Adrenal gland (tissue), 12 donors: ENCODE data around the gene MXRA7. TPM values are rescaled to one million over a fixed set of nuclear protein-coding genes. Genes with fewer than 3 reads are reported as not detected.

Experiments used
- DNase-seq, 7 donors: peaks; one replicate each; pipeline ENCODE4 v3.0.0-alpha.2; 2019 to 2020
- H3K27ac ChIP-seq, 5 donors: fragments of 200-600 bp; sonication (generic) in 4 of 5; 1 replicate in 3 of 5; 2 replicates in 2 of 5; pipeline versions ENCODE4 v1.5.1 to v1.8.0; 2016 to 2020; ENCODE audit warnings: mild to moderate bottlenecking in 1 of 5
- H3K27me3 ChIP-seq: fragments of 200-600 bp; 2 replicates; pipeline ENCODE4 v1.8.0; 2021
- H3K36me3 ChIP-seq, 2 donors: fragments of 200-600 bp; replicated peaks in 1 of 2; 1 replicate in 1 of 2; 2 replicates in 1 of 2; pipeline versions ENCODE4 v1.5.1 to v1.8.0; 2018 to 2022
- H3K4me1 ChIP-seq, 2 donors: fragments of 200-600 bp; replicated peaks in 1 of 2; 1 replicate in 1 of 2; 2 replicates in 1 of 2; pipeline versions ENCODE4 v1.5.1 to v1.8.0; 2018 to 2021
- H3K4me3 ChIP-seq, 4 donors: fragments of 200-600 bp; sonication (generic) in 3 of 4; one replicate each; pipeline ENCODE4 v1.5.1; 2016 to 2018
- H3K9me3 ChIP-seq, 3 donors: fragments of 200-600 bp; sonication (generic) in 1 of 3; replicated peaks in 1 of 3; 1 replicate in 2 of 3; 2 replicates in 1 of 3; pipeline versions ENCODE4 v1.5.1 to v1.8.0; 2016 to 2021
- POLR2A ChIP-seq, 2 donors: fragments of 450-650 bp; IDR thresholded peaks; one replicate each; pipeline ENCODE4 v1.6.1; 2017; ENCODE audit warnings: antibody characterized with exemption in 2 of 2, mild to moderate bottlenecking in 2 of 2, moderate library complexity in 1 of 2
- WGBS, 4 donors: extraction: QIAGEN DNeasy Blood & Tissue Kit in 2 of 4; methylation state at CpG; one replicate each; pipeline versions ENCODE4 v1.1.5 to v1.1.7; 2013 to 2017; 5-methylcytosine and 5-hydroxymethylcytosine counted together
- intact Hi-C, 2 donors: fragments of 100-400 bp; cut with DNase I; formaldehyde crosslinking; loops; one replicate each; pipeline versions ENCODE4 v1.14.1 to v1.15.0; 2022 to 2023
- polyA plus RNA-seq, 3 donors: library from polyadenylated mRNA; stranded (reverse); fragments of 200-250 nt in 2 of 3; fragments of 350-450 nt in 1 of 3; fragmentation: Illumina TruSeq in 1 of 3; extraction: RNeasy Lipid Tissue Mini Kit (QIAGEN cat#74804) in 1 of 3; gene quantifications; one replicate each; pipeline ENCODE4 v1.2.3, GENCODE V29; 2013 to 2014
- total RNA-seq, 9 donors: library from RNA; depleted of rRNA in 4 of 9; stranded (reverse); fragments of >200 nt in 4 of 9; fragments of 120-200 nt in 1 of 9; fragmentation: NEBNext Ultra II Directional in 1 of 9; extraction: Animal tissue kit (Norgen Biotek cat#: 25700) in 1 of 9; gene quantifications; one replicate each; pipeline versions ENCODE4 v1.1.0 to v1.2.4, GENCODE V29; 2013 to 2023
- TF ChIP-seq, protein P1 (sequence below), 6 experiments: fragments of 450-650 bp in 4 of 6; fragments of 200-600 bp in 2 of 6; sonication (generic) in 1 of 6; IDR thresholded peaks; 1 replicate in 5 of 6; 2 replicates in 1 of 6; pipeline versions ENCODE4 v1.5.1 to v1.8.0; 2016 to 2021; ENCODE audit warnings: antibody characterized with exemption in 6 of 6, mild to moderate bottlenecking in 2 of 6, moderate library complexity in 1 of 6
- donor health status: healthy with polysubstance abuse.
- donor health status: Bipolar disorder and iron deficiency.
- donor health status: DM: yes; HTN: yes; CAD: no.
- donor health status: DM: no; HTN: no; CAD: no.
- donor health status: DM: no; HTN: no; CAD: no.
- donor health status: DM: yes; HTN: yes; CAD: no.

MXRA7 gene
- total and polyA plus RNA-seq, 12 donors = 81.5 to 671 (median 356) TPM

- Histone ChIP-seq H3K27me3 (no peaks in the 10 kb centered on the region), H3K36me3 (peaks cover 0 to 81% of the 10 kb centered on the region in 2 donors), H3K4me3 (no peak overlapping the region), H3K9me3 (no peaks in the 10 kb centered on the region), H3K27ac (peak overlapping the region in 2 of 5 donors; percentile 77 to 80), H3K4me1 (peaks cover 13 to 52% of the 10 kb centered on the region in 2 donors)
- 47 to 62% (median 52%) methylated on average over 13 of the region's 13 CpGs for WGBS, 4 donors
- DNase-seq = peak in 4 of 7 donors; percentile 55 to 79 (median 67)
- intact Hi-C loops = loop anchor here (5.0 to 10.0 kb wide), 3 partner anchors 39 to 161 kb away; a partner anchor contains a TSS
- TF ChIP-seq, protein P1, sequence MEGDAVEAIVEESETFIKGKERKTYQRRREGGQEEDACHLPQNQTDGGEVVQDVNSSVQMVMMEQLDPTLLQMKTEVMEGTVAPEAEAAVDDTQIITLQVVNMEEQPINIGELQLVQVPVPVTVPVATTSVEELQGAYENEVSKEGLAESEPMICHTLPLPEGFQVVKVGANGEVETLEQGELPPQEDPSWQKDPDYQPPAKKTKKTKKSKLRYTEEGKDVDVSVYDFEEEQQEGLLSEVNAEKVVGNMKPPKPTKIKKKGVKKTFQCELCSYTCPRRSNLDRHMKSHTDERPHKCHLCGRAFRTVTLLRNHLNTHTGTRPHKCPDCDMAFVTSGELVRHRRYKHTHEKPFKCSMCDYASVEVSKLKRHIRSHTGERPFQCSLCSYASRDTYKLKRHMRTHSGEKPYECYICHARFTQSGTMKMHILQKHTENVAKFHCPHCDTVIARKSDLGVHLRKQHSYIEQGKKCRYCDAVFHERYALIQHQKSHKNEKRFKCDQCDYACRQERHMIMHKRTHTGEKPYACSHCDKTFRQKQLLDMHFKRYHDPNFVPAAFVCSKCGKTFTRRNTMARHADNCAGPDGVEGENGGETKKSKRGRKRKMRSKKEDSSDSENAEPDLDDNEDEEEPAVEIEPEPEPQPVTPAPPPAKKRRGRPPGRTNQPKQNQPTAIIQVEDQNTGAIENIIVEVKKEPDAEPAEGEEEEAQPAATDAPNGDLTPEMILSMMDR (IDR thresholded peaks at IDR 0.05) = no peak
- TF ChIP-seq POLR2A (IDR thresholded peaks at IDR 0.05) = no peak
Measured at GRCh38 chr17:76716146-76716838, 5.5 kb upstream of the MXRA7 start.

DNA sequence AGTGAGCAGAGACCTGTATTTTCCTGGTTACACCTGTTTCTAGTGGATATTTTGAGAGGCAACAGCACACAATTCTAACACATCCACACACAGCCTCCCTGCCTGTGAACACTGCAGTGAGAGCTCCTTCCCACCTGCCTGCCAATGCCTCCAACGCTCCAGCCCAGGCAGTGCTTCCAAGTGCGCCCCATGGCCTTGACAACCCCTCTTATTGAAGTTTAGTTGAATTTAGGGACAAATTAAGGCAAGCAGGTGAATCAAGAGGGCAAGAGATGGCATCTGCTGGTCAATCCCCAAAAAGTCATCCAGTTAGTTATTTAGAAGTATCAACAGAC is 4.7 kb upstream of the MXRA7 start:
- intact Hi-C loops = loop anchor here (5.0 to 10.0 kb wide), 3 partner anchors 38 to 161 kb away; a partner anchor contains a TSS

GRCh38 chr17:76714822-76715495 is 4.2 kb upstream of the MXRA7 start:
- peak overlapping the region in 3 of 5 donors; percentile 28 to 80 (median 77) for H3K27ac ChIP-seq
- intact Hi-C loops = loop anchor here (5.0 to 10.0 kb wide), 3 partner anchors 38 to 160 kb away; a partner anchor contains a TSS
- TF ChIP-seq, protein P1 (IDR thresholded peaks at IDR 0.05) = peak; percentile 75 to 85 (median 81)
- no peak for TF ChIP-seq POLR2A (IDR thresholded peaks at IDR 0.05)
- H3K4me1 ChIP-seq = peaks cover 13 to 43% of the 10 kb centered on the region in 2 donors
- no peaks in the 10 kb centered on the region for H3K9me3 ChIP-seq
- peak; percentile 71 to 91 (median 84) for DNase-seq
- H3K4me3 ChIP-seq = no peak overlapping the region
- 15 to 23% (median 22%) methylated on average over 4 of the region's 4 CpGs for WGBS, 4 donors
- peaks cover 0 to 68% of the 10 kb centered on the region in 2 donors for H3K36me3 ChIP-seq
- H3K27me3 ChIP-seq = no peaks in the 10 kb centered on the region

More for the DNA sequence above, 4.7 kb upstream of the MXRA7 start:
- Histone ChIP-seq H3K27ac (peak overlapping the region in 2 of 5 donors; percentile 77 to 80), H3K36me3 (peaks cover 0 to 73% of the 10 kb centered on the region in 2 donors), H3K27me3 (no peaks in the 10 kb centered on the region), H3K4me1 (peaks cover 13 to 48% of the 10 kb centered on the region in 2 donors), H3K4me3 (no peak overlapping the region), H3K9me3 (no peaks in the 10 kb centered on the region)
- peak in 1 of 7 donors; percentile 20 for DNase-seq
- WGBS, 4 donors = 66 to 79% (median 68%) methylated on average over 2 of the region's 2 CpGs
- TF ChIP-seq, protein P1 (IDR thresholded peaks at IDR 0.05) = no peak
- TF ChIP-seq POLR2A (IDR thresholded peaks at IDR 0.05) = no peak

- Histone ChIP-seq H3K27ac (peak overlapping the region in 2 of 5 donors; percentile 28 to 80), H3K4me1 (peaks cover 17 to 46% of the 10 kb centered on the region in 2 donors), H3K36me3 (peaks cover 0 to 61% of the 10 kb centered on the region in 2 donors), H3K27me3 (no peaks in the 10 kb centered on the region), H3K4me3 (no peak overlapping the region), H3K9me3 (no peaks in the 10 kb centered on the region)
- peak in 1 of 7 donors; percentile 17 for DNase-seq
- intact Hi-C loops = loop anchor here (10.0 kb wide), 2 partner anchors 150 to 160 kb away; a partner anchor contains a TSS
- TF ChIP-seq, protein P1 (IDR thresholded peaks at IDR 0.05) = no peak
- 71 to 79% (median 75%) methylated on average over 5 of the region's 5 CpGs for WGBS, 4 donors
Measured at GRCh38 chr17:76714336-76714735, 3.6 kb upstream of the MXRA7 start.
